Measurements from ENCODE around the gene RNF128. TPM values are rescaled to one million over a fixed set of nuclear protein-coding genes. Genes with fewer than 3 reads are reported as not detected.

Gene RNF128
- polyA plus RNA-seq, 1 donor (not counting 4 experiments of a cell fraction or from before 2014, with no cell fraction given) = 20.1 TPM

DNA sequence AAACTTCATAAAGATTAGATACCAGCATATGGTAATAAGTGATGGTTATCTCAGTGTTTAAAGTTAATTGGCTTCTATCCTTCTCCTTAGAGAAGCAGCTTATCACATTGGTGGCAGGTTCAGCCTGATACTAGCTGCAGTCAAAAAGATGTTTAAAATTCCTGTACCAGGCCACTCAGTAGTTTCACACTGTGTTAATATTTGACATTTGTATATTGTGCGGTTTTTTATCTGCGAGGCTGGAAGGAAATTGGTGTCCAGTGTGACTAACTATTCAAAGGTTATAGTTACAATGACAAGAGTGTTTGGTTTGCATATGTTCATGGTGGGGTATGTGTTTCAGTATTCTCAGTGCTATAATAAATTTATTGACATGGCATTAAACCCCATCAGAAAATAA lies 48.5 kb downstream of the RNF128 start:
- Histone ChIP-seq H3K36me3 (ENCODE audit: control insufficient read depth in 2 of 2, extremely low read depth in 1 of 2, insufficient read depth in 2 of 2, low read length in 2 of 2) (no peaks in the 10 kb centered on the region), H3K27ac (ENCODE audit: control insufficient read depth, insufficient read depth, low read length) (no peak overlapping the region), H3K79me2 (ENCODE audit: control insufficient read depth, insufficient read depth, low read length) (no peaks in the 10 kb centered on the region), H3K9me3 (ENCODE audit: control insufficient read depth, low read depth, low read length) (no peaks in the 10 kb centered on the region), H3K4me1 (ENCODE audit: control insufficient read depth, extremely low read depth, insufficient read depth, low read length) (no peaks in the 10 kb centered on the region), H3K4me3 (ENCODE audit: control insufficient read depth in 2 of 3, extremely low read depth in 1 of 3, insufficient read depth in 2 of 3, low read depth in 1 of 3, low read length in 3 of 3) (no peak overlapping the region), H3K4me2 (ENCODE audit: control insufficient read depth, extremely low read depth, insufficient read depth, low read depth, low read length) (no peak overlapping the region), H3K9ac (ENCODE audit: control insufficient read depth, extremely low read depth, insufficient read depth, low read length) (no peak overlapping the region), H3K9me1 (ENCODE audit: control insufficient read depth, extremely low read depth, insufficient read depth, low read length) (no peaks in the 10 kb centered on the region), H3K27me3 (ENCODE audit: control insufficient read depth, extremely low read depth, insufficient read depth, low read length) (no peaks in the 10 kb centered on the region), H4K20me1 (ENCODE audit: control insufficient read depth, extremely low read depth, insufficient read depth, low read length) (no peaks in the 10 kb centered on the region), H2AFZ (ENCODE audit: control insufficient read depth, low read length) (no peak overlapping the region)
- dilution Hi-C loops (cut with MboI; ENCODE audit: extremely low pct_ligation_motif_present, low sequenced_read_pairs) = no loop called here
- no peak for FAIRE-seq
- no peak for DNase-seq (ENCODE audit: low read depth, low spot score)
- TF ChIP-seq, protein P1, sequence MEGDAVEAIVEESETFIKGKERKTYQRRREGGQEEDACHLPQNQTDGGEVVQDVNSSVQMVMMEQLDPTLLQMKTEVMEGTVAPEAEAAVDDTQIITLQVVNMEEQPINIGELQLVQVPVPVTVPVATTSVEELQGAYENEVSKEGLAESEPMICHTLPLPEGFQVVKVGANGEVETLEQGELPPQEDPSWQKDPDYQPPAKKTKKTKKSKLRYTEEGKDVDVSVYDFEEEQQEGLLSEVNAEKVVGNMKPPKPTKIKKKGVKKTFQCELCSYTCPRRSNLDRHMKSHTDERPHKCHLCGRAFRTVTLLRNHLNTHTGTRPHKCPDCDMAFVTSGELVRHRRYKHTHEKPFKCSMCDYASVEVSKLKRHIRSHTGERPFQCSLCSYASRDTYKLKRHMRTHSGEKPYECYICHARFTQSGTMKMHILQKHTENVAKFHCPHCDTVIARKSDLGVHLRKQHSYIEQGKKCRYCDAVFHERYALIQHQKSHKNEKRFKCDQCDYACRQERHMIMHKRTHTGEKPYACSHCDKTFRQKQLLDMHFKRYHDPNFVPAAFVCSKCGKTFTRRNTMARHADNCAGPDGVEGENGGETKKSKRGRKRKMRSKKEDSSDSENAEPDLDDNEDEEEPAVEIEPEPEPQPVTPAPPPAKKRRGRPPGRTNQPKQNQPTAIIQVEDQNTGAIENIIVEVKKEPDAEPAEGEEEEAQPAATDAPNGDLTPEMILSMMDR (optimal IDR thresholded peaks at IDR 0.05 in 1 of 3, IDR thresholded peaks at IDR 0.05 in 1 of 3, conservative IDR thresholded peaks at IDR 0.05 in 1 of 3; ENCODE audit: extremely low read depth in 1 of 3, insufficient read depth in 2 of 3, low read length in 3 of 3) = no peak

DNA sequence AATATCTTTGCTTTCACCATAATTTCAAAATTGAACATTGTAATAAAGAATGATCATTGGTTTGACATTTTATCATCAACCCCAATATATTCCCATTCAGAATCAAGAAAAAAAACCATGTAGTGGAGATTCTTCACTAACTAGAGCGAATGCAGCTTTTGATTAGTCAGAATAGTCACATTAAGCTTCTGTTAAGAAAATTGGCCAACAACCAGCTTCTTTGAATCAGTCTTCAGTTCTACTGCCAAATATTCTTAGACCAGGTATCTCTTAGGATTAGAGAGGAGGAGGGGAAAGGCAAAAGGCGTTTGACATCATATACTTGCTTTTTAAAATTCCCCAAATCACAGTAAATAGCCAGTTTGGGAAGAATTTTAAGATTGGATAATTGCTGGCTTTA lies 53.8 kb downstream of the RNF128 start:
- Histone ChIP-seq H2AFZ (ENCODE audit: control insufficient read depth, low read length) (no peak overlapping the region), H3K4me1 (ENCODE audit: control insufficient read depth, extremely low read depth, insufficient read depth, low read length) (no peaks in the 10 kb centered on the region), H3K9me1 (ENCODE audit: control insufficient read depth, extremely low read depth, insufficient read depth, low read length) (no peaks in the 10 kb centered on the region), H4K20me1 (ENCODE audit: control insufficient read depth, extremely low read depth, insufficient read depth, low read length) (no peaks in the 10 kb centered on the region), H3K9me3 (ENCODE audit: control insufficient read depth, low read depth, low read length) (no peaks in the 10 kb centered on the region), H3K4me3 (ENCODE audit: control insufficient read depth in 2 of 3, extremely low read depth in 1 of 3, insufficient read depth in 2 of 3, low read depth in 1 of 3, low read length in 3 of 3) (no peak overlapping the region), H3K36me3 (ENCODE audit: control insufficient read depth in 2 of 2, extremely low read depth in 1 of 2, insufficient read depth in 2 of 2, low read length in 2 of 2) (no peaks in the 10 kb centered on the region), H3K27me3 (ENCODE audit: control insufficient read depth, extremely low read depth, insufficient read depth, low read length) (no peaks in the 10 kb centered on the region), H3K4me2 (ENCODE audit: control insufficient read depth, extremely low read depth, insufficient read depth, low read depth, low read length) (no peak overlapping the region), H3K79me2 (ENCODE audit: control insufficient read depth, insufficient read depth, low read length) (no peaks in the 10 kb centered on the region), H3K27ac (ENCODE audit: control insufficient read depth, insufficient read depth, low read length) (no peak overlapping the region), H3K9ac (ENCODE audit: control insufficient read depth, extremely low read depth, insufficient read depth, low read length) (no peak overlapping the region)
- no peak for TF ChIP-seq EZH2 (IDR thresholded peaks at IDR 0.05; ENCODE audit: low read length)
- TF ChIP-seq, protein P1 (optimal IDR thresholded peaks at IDR 0.05 in 1 of 3, IDR thresholded peaks at IDR 0.05 in 1 of 3, conservative IDR thresholded peaks at IDR 0.05 in 1 of 3; ENCODE audit: extremely low read depth in 1 of 3, insufficient read depth in 2 of 3, low read length in 3 of 3) = no peak
- dilution Hi-C loops (cut with MboI; ENCODE audit: extremely low pct_ligation_motif_present, low sequenced_read_pairs) = no loop called here
- DNase-seq (ENCODE audit: low read depth, low spot score) (no peak), FAIRE-seq (no peak)

Data from keratinocyte (primary cell).